ENCODE measurements around the gene CXXC5.

DNA sequence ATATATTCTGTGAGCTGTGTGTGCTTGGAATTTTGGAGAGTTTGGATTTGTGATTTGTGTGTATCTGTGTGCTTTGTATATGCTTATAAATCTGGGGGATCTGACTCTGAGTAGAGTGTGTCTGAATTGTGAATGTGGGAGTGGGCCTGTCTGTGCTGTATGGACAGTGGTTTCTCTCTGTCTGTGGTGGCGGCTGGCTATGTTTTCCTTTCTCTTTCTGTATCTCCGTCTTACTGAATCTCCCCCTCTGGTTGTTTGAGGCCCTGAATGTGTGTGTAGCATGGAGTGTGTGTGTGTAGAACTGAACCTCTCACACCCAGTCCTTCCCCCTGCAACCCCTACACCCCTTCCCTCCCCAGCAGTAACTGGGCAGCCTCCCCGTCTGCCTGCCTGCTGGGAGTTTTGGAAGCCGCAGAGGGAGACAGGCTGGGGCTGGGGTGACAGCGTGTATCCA is 4.7 kb downstream of the CXXC5 start:
- TF ChIP-seq SMC3 (conservative IDR thresholded peaks at IDR 0.05; ENCODE audit: poor library complexity): no peak
- no peak for TF ChIP-seq POLR2AphosphoS5 (IDR thresholded peaks at IDR 0.05)
- TF ChIP-seq, protein P1, sequence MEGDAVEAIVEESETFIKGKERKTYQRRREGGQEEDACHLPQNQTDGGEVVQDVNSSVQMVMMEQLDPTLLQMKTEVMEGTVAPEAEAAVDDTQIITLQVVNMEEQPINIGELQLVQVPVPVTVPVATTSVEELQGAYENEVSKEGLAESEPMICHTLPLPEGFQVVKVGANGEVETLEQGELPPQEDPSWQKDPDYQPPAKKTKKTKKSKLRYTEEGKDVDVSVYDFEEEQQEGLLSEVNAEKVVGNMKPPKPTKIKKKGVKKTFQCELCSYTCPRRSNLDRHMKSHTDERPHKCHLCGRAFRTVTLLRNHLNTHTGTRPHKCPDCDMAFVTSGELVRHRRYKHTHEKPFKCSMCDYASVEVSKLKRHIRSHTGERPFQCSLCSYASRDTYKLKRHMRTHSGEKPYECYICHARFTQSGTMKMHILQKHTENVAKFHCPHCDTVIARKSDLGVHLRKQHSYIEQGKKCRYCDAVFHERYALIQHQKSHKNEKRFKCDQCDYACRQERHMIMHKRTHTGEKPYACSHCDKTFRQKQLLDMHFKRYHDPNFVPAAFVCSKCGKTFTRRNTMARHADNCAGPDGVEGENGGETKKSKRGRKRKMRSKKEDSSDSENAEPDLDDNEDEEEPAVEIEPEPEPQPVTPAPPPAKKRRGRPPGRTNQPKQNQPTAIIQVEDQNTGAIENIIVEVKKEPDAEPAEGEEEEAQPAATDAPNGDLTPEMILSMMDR (IDR thresholded peaks at IDR 0.05; ENCODE audit: poor library complexity, severe bottlenecking): no peak
- TF ChIP-seq EP300 (conservative IDR thresholded peaks at IDR 0.05; ENCODE audit: poor library complexity, severe bottlenecking): no peak
- TF ChIP-seq, protein P2, sequence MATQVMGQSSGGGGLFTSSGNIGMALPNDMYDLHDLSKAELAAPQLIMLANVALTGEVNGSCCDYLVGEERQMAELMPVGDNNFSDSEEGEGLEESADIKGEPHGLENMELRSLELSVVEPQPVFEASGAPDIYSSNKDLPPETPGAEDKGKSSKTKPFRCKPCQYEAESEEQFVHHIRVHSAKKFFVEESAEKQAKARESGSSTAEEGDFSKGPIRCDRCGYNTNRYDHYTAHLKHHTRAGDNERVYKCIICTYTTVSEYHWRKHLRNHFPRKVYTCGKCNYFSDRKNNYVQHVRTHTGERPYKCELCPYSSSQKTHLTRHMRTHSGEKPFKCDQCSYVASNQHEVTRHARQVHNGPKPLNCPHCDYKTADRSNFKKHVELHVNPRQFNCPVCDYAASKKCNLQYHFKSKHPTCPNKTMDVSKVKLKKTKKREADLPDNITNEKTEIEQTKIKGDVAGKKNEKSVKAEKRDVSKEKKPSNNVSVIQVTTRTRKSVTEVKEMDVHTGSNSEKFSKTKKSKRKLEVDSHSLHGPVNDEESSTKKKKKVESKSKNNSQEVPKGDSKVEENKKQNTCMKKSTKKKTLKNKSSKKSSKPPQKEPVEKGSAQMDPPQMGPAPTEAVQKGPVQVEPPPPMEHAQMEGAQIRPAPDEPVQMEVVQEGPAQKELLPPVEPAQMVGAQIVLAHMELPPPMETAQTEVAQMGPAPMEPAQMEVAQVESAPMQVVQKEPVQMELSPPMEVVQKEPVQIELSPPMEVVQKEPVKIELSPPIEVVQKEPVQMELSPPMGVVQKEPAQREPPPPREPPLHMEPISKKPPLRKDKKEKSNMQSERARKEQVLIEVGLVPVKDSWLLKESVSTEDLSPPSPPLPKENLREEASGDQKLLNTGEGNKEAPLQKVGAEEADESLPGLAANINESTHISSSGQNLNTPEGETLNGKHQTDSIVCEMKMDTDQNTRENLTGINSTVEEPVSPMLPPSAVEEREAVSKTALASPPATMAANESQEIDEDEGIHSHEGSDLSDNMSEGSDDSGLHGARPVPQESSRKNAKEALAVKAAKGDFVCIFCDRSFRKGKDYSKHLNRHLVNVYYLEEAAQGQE (IDR thresholded peaks at IDR 0.05; ENCODE audit: borderline replicate concordance): no peak
- no peak for TF ChIP-seq MXI1 (conservative IDR thresholded peaks at IDR 0.05; ENCODE audit: poor library complexity, severe bottlenecking)

All from neural cell (in vitro differentiated cells).